ENCODE results near the gene SLC23A1.

SLC23A1 gene

GRCh38 chr5:139401546-139401945 is 18.4 kb upstream of the SLC23A1 start:
- H3K4me1 ChIP-seq (ENCODE audit: low read depth, poor library complexity, severe bottlenecking) = peaks cover 24% of the 10 kb centered on the region
- no peak for TF ChIP-seq CTCF (conservative IDR thresholded peaks at IDR 0.05; ENCODE audit: low read depth, low read length)
- no peaks in the 10 kb centered on the region for H4K20me1 ChIP-seq (ENCODE audit: insufficient read depth)
- no peak overlapping the region for H3K27ac ChIP-seq
- H3K9ac ChIP-seq = no peak overlapping the region
- no peak overlapping the region for H2AFZ ChIP-seq (ENCODE audit: low read depth)
- H3K27me3 ChIP-seq (ENCODE audit: insufficient read depth, low read depth) = no peaks in the 10 kb centered on the region
- no peak overlapping the region for H3K4me2 ChIP-seq
- H3K79me2 ChIP-seq (ENCODE audit: insufficient read depth, low read depth) = no peaks in the 10 kb centered on the region
- H3K4me3 ChIP-seq (IDR thresholded peaks at IDR 0.05; ENCODE audit: insufficient read depth, low read depth, low read length) = no peak overlapping the region
- H3K36me3 ChIP-seq (ENCODE audit: insufficient read depth) = no peaks in the 10 kb centered on the region

DNA sequence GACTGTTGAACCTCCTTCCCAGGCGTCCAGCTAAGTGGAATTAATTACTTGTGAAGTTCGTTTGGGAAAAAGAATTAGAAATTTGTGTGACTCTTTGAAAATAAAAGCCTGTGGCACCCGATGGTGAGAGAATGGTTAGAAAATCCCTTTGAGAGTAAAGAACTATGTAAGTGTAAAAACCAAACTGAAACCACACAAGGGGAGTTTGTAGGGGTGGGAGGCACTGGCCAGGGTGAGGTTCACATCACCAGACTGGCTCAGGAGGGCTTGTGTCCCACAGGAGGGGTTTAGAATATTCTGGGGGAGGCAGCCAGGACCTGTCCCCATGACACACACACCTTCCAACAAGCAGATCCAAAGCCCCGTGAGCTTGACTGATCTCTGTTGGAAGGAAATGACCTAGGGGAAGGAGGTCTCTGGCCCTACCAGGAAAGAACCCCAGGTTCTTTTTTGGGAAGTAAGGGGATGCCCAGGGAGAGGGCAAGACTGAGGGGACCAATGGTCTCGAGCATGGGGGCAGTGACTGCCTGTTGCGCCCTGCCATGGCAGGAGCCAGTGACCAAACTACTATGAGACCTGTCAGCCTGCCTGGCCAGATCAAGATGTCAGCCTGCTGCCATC is 16.5 kb upstream of the SLC23A1 start:
- TF ChIP-seq CTCF (conservative IDR thresholded peaks at IDR 0.05; ENCODE audit: low read depth, low read length) = no peak
- Histone ChIP-seq H3K27me3 (ENCODE audit: insufficient read depth, low read depth) (no peaks in the 10 kb centered on the region), H3K27ac (no peak overlapping the region; the same call in 1 of the 2 replicates), H3K4me1 (ENCODE audit: low read depth, poor library complexity, severe bottlenecking) (peaks cover 35% of the 10 kb centered on the region), H2AFZ (ENCODE audit: low read depth) (no peak overlapping the region), H4K20me1 (ENCODE audit: insufficient read depth) (no peaks in the 10 kb centered on the region), H3K4me3 (IDR thresholded peaks at IDR 0.05; ENCODE audit: insufficient read depth, low read depth, low read length) (no peak overlapping the region), H3K36me3 (ENCODE audit: insufficient read depth) (no peaks in the 10 kb centered on the region), H3K4me2 (no peak overlapping the region), H3K9ac (no peak overlapping the region), H3K79me2 (ENCODE audit: insufficient read depth, low read depth) (peaks cover 6% of the 10 kb centered on the region)

GRCh38 chr5:139397921-139398320 is 14.8 kb upstream of the SLC23A1 start:
- H3K27me3 ChIP-seq (ENCODE audit: insufficient read depth, low read depth) = no peaks in the 10 kb centered on the region
- H3K9ac ChIP-seq = no peak overlapping the region
- peaks cover 23% of the 10 kb centered on the region for H3K79me2 ChIP-seq (ENCODE audit: insufficient read depth, low read depth)
- TF ChIP-seq CTCF (conservative IDR thresholded peaks at IDR 0.05; ENCODE audit: low read depth, low read length) = no peak
- H3K4me1 ChIP-seq (ENCODE audit: low read depth, poor library complexity, severe bottlenecking) = peaks cover 23% of the 10 kb centered on the region
- H3K27ac ChIP-seq = no peak overlapping the region
- H4K20me1 ChIP-seq (ENCODE audit: insufficient read depth) = no peaks in the 10 kb centered on the region
- no peak overlapping the region for H3K4me2 ChIP-seq
- H3K36me3 ChIP-seq (ENCODE audit: insufficient read depth) = no peaks in the 10 kb centered on the region
- no peak overlapping the region for H3K4me3 ChIP-seq (IDR thresholded peaks at IDR 0.05; ENCODE audit: insufficient read depth, low read depth, low read length)
- H2AFZ ChIP-seq (ENCODE audit: low read depth) = no peak overlapping the region

DNA sequence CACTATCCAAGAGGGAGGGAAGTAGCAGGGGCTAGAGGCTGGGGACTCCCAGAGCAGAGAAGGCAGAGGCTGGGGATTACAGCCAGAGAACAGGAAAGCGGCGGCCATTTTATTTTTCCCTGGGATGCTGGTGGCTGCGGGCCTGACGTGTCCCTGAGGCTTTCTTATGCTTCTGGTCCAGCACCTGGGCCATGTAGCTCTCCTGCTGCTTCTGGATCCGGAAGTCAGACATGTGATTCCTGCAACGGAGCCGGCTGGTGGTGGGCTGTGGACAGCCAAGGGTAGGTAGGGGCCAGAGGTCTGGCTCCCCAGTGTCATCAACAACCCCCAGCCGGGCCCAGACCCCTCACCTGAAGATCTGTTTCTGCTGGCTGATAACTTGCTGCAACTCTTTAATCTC is 13.6 kb upstream of the SLC23A1 start:
- Histone ChIP-seq H3K4me1 (ENCODE audit: low read depth, poor library complexity, severe bottlenecking) (peaks cover 18% of the 10 kb centered on the region), H3K4me2 (no peak overlapping the region; the same call in 1 of the 2 replicates), H2AFZ (ENCODE audit: low read depth) (no peak overlapping the region), H3K27me3 (ENCODE audit: insufficient read depth, low read depth) (no peaks in the 10 kb centered on the region), H3K36me3 (ENCODE audit: insufficient read depth) (no peaks in the 10 kb centered on the region), H3K4me3 (IDR thresholded peaks at IDR 0.05; ENCODE audit: insufficient read depth, low read depth, low read length) (no peak overlapping the region), H3K79me2 (ENCODE audit: insufficient read depth, low read depth) (peaks cover 27% of the 10 kb centered on the region), H3K27ac (no peak overlapping the region), H4K20me1 (ENCODE audit: insufficient read depth) (no peaks in the 10 kb centered on the region), H3K9ac (no peak overlapping the region)
- TF ChIP-seq CTCF (conservative IDR thresholded peaks at IDR 0.05; ENCODE audit: low read depth, low read length) = no peak

Measured in KMS-11 (cell line).